ENCODE data around the gene ARL15. TPM values are rescaled to one million over a fixed set of nuclear protein-coding genes. Genes with fewer than 3 reads are reported as not detected.

The ARL15 gene
- total and polyA plus RNA-seq, 2 donors (not counting 3 experiments of a cell fraction or from before 2014, with no cell fraction given): 11.9 to 24.4 TPM

DNA sequence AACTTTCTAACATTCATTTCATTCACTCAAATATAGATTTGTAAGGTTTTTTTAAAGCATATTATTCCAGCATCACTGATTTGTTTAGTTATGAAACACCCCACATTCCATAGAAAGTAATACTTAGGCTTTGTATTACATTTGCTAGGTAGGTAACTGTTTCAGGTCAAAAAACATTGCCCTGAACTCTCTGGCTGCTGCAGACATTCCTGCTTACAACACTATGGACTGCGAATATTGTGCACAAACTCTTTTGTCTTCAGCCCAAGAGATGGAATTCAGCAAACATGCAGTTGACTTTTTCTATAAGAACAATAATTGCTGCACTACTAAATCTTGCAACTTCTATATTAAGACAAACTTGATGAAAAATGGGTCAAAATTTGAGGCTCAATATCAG is 301.0 kb downstream of the ARL15 start:
- ChIA-PET POLR2A (no interaction called here), CTCF (no interaction called here)
- no peak overlapping the region for H3K4me3 ChIP-seq (replicated peaks in 1 of 3; ENCODE audit: insufficient read depth in 1 of 3, low read depth in 1 of 3, low read length in 3 of 3)
- H3K4me2 ChIP-seq (ENCODE audit: insufficient read depth, low read length): no peak overlapping the region
- no peak for TF ChIP-seq EZH2 (IDR thresholded peaks at IDR 0.05; ENCODE audit: borderline replicate concordance, low read depth, low read length, severe bottlenecking)
- TF ChIP-seq POLR2AphosphoS5 (IDR thresholded peaks at IDR 0.05; ENCODE audit: insufficient read depth, low read depth, low read length): no peak
- no peak for TF ChIP-seq FOS (IDR thresholded peaks at IDR 0.05; ENCODE audit: borderline replicate concordance, insufficient read depth, low read length)
- TF ChIP-seq CTCF (IDR thresholded peaks at IDR 0.05; ENCODE audit: extremely low read depth in 1 of 2, insufficient read depth in 1 of 2, low read depth in 1 of 2, low read length in 2 of 2): no peak
- TF ChIP-seq, protein P1, sequence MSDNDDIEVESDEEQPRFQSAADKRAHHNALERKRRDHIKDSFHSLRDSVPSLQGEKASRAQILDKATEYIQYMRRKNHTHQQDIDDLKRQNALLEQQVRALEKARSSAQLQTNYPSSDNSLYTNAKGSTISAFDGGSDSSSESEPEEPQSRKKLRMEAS (IDR thresholded peaks at IDR 0.05; ENCODE audit: insufficient read depth, insufficient read length): no peak
- TF ChIP-seq POLR2A (IDR thresholded peaks at IDR 0.05; ENCODE audit: low read depth, low read length): no peak
- no peak for TF ChIP-seq GATA2 (IDR thresholded peaks at IDR 0.05; ENCODE audit: insufficient read depth, insufficient read length, low read depth, low read length)
- no peak overlapping the region for H2AFZ ChIP-seq (ENCODE audit: low read depth, low read length)
- H3K27ac ChIP-seq (ENCODE audit: insufficient read depth, low read depth, low read length): no peak overlapping the region
- H3K9ac ChIP-seq (replicated peaks; ENCODE audit: extremely low read depth, insufficient read depth, low read length): no peak overlapping the region
- no peaks in the 10 kb centered on the region for H3K27me3 ChIP-seq (ENCODE audit: control insufficient read depth in 2 of 2, insufficient read depth in 2 of 2, low read length in 2 of 2)
- no peaks in the 10 kb centered on the region for H3K4me1 ChIP-seq (ENCODE audit: control insufficient read depth, extremely low read depth, insufficient read depth, low read length)
- dilution Hi-C loops (cut with MboI; ENCODE audit: extremely low pct_ligation_motif_present, low sequenced_read_pairs) (no loop called here), intact Hi-C loops (cut with micrococcal nuclease) (no loop called here)
- no peaks in the 10 kb centered on the region for H4K20me1 ChIP-seq (replicated peaks; ENCODE audit: control insufficient read depth, extremely low read depth, insufficient read depth, low read length)
- H3K79me2 ChIP-seq (ENCODE audit: control insufficient read depth, insufficient read depth, low read length): no peaks in the 10 kb centered on the region
- H3K9me1 ChIP-seq (replicated peaks; ENCODE audit: control insufficient read depth, extremely low read depth, insufficient read depth, low read length): no peaks in the 10 kb centered on the region
- no peaks in the 10 kb centered on the region for H3K36me3 ChIP-seq (ENCODE audit: control insufficient read depth in 2 of 2, extremely low read depth in 1 of 2, insufficient read depth in 2 of 2, low read length in 2 of 2)
- FAIRE-seq: peak; percentile 33
- BruUV-seq (replicated peaks): no TSS peak
- no peaks in the 10 kb centered on the region for H3K9me3 ChIP-seq (replicated peaks; ENCODE audit: control insufficient read depth, insufficient read depth, low read length)
- no peak for DNase-seq (ENCODE audit: low read depth, low spot score)

Data from endothelial cell of umbilical vein (primary cell).